Measurements from ENCODE around the gene ZFAND3.

Gene ZFAND3

DNA sequence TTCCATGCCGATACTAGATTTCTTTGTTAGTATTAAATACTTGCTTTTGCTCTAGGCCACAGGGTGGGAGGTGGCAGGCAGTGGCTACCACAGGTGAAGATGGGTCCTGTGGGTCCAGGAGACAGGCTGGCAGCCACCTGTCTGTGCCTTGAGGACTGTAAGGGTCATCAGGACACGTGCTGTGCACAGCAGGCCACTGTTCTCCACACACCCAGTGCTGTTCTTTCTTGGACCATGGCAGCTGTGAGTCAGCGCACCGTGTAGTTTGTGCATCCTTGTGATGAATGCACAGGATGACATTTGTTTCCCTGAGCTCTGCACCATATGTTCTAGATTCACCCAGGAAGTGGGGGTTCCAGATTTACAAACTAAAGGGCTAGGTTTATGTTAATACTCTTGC lies 317.0 kb downstream of the ZFAND3 start:
- peaks cover 16% of the 10 kb centered on the region for H3K4me1 Mint-ChIP-seq
- no peak overlapping the region for H3K27ac Mint-ChIP-seq
- no peaks in the 10 kb centered on the region for H3K27me3 Mint-ChIP-seq
- ATAC-seq (no peak), DNase-seq (no peak)
- H3K9me3 Mint-ChIP-seq: no peaks in the 10 kb centered on the region
- peaks cover 27% of the 10 kb centered on the region for H3K36me3 Mint-ChIP-seq (ENCODE audit: low read depth)
- H3K4me3 Mint-ChIP-seq: no peak overlapping the region

DNA sequence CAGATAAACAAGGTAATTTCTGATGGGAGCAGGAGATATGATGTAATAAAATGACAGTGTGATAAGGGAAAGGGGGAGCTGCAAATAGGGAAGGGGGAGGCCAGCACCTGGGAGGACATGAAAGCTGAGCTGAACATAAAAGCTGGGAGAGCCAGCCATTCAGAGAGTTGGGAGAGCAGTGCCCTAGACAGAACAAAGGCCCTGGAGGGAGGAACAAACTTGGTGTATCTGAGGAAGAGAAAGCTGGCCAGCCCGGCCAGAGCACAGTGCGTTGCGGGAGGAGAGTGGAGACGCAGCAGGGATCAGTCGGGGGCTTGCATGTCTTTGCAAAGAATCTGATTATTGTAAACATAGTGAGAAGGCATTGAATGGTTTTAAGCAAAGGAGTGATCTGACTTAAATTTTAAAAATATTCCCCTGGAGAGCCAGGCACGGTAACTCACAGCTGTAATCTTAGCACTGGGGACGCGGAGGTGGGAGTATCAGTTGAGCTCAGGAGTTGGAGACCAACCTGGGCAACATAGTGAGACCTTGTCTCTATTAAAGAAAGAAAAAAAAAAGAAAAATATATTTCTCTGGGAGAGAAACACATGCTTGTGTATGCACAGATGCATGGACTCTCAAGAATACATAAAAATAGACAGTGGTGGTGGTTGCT lies 318.2 kb downstream of the ZFAND3 start:
- no peak overlapping the region for H3K27ac Mint-ChIP-seq
- no peak overlapping the region for H3K4me3 Mint-ChIP-seq
- H3K27me3 Mint-ChIP-seq: no peaks in the 10 kb centered on the region
- no peak for ATAC-seq
- no peak for DNase-seq
- peaks cover 8% of the 10 kb centered on the region for H3K4me1 Mint-ChIP-seq
- no peaks in the 10 kb centered on the region for H3K9me3 Mint-ChIP-seq
- H3K36me3 Mint-ChIP-seq (ENCODE audit: low read depth): peaks cover 25% of the 10 kb centered on the region

DNA sequence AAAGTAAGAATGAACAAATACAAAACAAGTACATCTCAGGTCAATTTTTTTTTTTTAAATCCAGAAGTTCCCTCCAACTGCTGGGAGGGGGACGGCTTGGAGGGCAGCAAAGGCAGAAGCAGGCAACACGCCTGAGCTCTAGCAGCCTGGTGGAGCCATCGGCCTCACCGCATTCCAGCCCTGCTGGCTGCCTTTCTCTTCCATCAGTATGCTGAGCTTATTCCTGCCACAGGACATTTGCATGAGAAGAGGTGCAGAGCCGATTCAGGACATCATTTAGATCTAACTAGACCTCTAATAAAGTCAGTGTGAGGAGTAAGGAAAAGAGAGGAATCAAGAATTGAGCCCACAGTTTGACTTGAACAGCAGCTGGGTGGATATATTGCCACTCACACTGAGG lies 318.8 kb downstream of the ZFAND3 start:
- no peak overlapping the region for H3K4me3 Mint-ChIP-seq
- H3K4me1 Mint-ChIP-seq: peaks cover 10% of the 10 kb centered on the region
- DNase-seq (no peak), ATAC-seq (no peak)
- peaks cover 21% of the 10 kb centered on the region for H3K36me3 Mint-ChIP-seq (ENCODE audit: low read depth)
- no peaks in the 10 kb centered on the region for H3K27me3 Mint-ChIP-seq
- no peak overlapping the region for H3K27ac Mint-ChIP-seq
- H3K9me3 Mint-ChIP-seq: no peaks in the 10 kb centered on the region

DNA sequence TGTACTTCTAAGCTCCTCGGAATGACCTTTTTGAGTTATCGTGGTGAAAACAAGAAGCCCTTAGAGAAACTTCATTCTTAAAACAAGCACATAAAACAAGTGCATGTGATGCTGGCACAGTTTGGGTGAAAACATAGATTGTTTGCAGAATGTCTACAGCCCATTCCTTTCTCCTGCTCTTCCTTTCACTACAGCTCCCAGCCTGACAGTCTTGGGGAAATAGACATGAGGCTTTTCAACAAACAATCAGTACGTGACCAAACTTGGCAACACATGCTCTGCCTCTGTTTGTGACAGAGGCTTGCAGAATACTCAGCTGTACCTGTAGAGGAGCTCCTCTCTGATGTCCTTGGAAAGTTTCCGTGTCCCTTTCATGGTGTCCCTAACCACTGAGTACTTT lies 321.6 kb downstream of the ZFAND3 start:
- Mint-ChIP-seq H3K4me1 (peaks cover 10% of the 10 kb centered on the region), H3K27ac (no peak overlapping the region), H3K36me3 (ENCODE audit: low read depth) (peaks cover 12% of the 10 kb centered on the region), H3K27me3 (no peaks in the 10 kb centered on the region), H3K4me3 (no peak overlapping the region), H3K9me3 (no peaks in the 10 kb centered on the region)
- ATAC-seq: no peak
- no peak for DNase-seq

DNA sequence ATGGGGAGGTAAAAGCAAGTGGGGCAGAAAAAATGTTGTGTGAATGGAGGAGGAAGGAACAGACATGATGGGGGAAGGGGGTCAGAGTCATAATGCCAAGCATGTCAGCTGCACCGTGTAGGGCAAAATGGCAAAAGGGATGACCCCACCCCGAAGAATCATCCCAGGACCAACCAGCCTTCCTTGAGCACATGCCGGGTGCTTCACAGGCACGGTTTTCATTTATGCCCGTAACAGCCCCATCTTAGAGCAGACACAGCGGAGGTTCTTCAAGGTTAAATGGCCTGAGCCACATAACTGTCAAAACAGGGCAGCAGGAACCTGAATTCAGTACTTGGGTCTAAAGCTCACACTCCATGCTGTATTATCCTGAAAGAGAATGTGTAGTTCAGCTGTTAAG lies 322.2 kb downstream of the ZFAND3 start:
- H3K4me1 Mint-ChIP-seq: peaks cover 12% of the 10 kb centered on the region
- no peaks in the 10 kb centered on the region for H3K27me3 Mint-ChIP-seq
- ATAC-seq (no peak), DNase-seq (no peak)
- H3K4me3 Mint-ChIP-seq: no peak overlapping the region
- H3K9me3 Mint-ChIP-seq: no peaks in the 10 kb centered on the region
- no peak overlapping the region for H3K27ac Mint-ChIP-seq
- peaks cover 12% of the 10 kb centered on the region for H3K36me3 Mint-ChIP-seq (ENCODE audit: low read depth)

DNA sequence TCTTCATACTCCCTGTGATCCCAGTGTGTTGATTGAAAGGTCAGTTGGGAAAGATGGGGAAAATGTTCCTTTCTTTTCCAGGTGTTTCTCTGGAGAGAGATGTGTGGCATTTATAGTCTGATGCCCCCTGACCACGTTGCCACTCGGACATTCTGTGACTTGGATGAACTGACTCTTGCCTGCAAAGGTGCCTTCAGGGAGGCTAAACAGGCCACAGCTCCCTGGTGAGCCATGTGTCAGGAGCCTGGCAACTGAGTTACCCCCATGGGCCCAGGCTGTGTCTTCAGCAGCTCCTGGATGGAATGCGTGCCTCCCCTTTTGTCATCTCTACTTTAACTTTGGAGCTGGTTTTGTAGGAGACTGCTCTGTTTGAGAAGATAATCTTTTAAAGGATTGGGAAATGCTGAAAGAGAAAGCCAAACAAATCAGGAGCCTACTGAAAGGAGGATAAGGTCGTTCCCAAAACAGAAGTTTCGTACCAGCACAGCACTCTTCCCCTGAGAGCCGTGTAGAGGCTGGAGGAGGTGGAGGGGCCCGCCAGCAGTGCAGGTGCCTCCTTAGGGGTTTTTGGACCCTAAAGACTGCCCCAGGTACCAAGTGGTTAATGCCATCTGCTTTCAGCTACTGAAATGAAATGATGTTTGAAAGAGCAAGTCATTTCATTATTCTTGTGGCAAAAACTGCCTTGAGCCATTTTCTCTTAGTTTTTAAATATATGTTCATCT lies 322.8 kb downstream of the ZFAND3 start:
- no peaks in the 10 kb centered on the region for H3K27me3 Mint-ChIP-seq
- no peaks in the 10 kb centered on the region for H3K9me3 Mint-ChIP-seq
- H3K36me3 Mint-ChIP-seq (ENCODE audit: low read depth): peaks cover 12% of the 10 kb centered on the region
- no peak overlapping the region for H3K4me3 Mint-ChIP-seq
- DNase-seq: no peak
- no peak for ATAC-seq
- no peak overlapping the region for H3K27ac Mint-ChIP-seq
- peaks cover 9% of the 10 kb centered on the region for H3K4me1 Mint-ChIP-seq

DNA sequence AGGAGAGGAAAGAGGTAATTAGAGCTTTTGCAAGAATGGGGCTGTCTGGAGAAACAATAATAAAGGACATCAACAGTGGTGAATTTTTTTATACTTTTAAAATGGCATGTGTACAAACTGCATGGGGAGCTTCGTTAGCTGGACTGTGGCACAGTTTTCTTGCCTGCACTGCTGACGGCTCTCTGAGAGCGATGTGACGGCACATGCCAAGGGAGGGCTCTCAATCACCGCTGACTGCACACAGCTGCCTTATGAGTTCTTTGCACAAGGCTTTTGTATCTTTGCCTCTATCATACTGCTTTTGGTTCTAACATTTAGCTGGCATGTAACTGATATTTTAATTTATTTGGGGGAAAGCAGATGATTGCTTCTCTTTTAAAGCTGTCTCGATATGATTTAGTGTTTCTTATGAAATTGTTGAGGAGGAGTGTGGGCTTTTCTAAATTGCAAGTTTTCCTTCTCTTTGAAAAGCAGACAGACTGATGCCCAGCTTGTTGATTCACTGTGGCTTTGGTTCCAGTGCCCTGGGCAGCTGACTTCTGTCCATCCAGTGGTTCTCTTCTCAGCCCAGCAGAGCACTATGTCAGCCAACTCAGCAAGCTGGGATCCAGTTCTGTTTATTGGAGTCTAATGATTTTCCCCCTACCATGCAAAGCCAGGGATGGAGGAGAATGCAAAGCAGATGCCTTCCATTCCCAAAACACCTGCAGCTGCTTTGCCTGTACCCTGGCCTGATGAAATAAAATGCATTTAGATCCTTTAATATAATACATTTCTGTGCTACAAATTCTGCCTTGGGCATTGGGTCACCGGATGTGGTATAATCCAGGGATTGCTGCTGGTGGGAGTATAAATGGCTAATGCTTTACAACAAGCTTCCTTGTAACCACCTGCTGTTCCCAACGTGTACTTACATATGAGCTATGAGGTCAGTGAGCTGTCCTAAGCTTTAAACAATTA lies 323.9 kb downstream of the ZFAND3 start:
- Mint-ChIP-seq H3K27me3 (no peaks in the 10 kb centered on the region), H3K36me3 (ENCODE audit: low read depth) (peaks cover 10% of the 10 kb centered on the region), H3K4me1 (peaks cover 9% of the 10 kb centered on the region), H3K9me3 (no peaks in the 10 kb centered on the region), H3K4me3 (no peak overlapping the region), H3K27ac (no peak overlapping the region)
- no peak for ATAC-seq
- no peak for DNase-seq

DNA sequence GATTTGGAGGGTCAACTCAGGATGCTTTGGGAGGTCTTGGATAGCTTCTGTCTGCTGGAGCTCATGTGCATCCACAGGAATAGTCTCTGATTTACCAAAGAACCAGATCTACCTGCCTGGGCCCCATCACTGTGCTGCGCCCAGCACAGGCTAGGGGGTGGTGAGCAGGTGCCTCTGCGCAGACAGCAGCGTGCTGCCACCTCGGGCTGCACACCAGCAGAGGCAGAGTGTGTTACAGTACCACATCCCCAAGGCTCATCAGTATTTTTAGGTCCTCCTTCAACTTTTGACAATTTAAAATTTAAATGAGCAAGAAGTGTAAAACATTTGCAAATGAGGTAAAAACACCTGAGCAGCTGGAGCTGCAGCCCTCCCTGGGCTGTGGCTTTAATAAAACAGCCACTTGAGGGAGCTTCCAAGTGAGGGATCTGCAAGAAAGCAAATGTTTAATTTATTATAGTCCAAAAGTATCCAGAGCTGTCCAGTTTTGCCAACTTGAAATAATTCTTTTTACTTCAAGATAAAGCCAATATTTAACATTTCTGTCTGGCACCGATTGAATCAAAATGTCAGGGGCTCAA lies 324.9 kb downstream of the ZFAND3 start:
- Mint-ChIP-seq H3K27ac (no peak overlapping the region), H3K4me1 (peaks cover 6% of the 10 kb centered on the region), H3K4me3 (no peak overlapping the region), H3K9me3 (no peaks in the 10 kb centered on the region), H3K27me3 (no peaks in the 10 kb centered on the region), H3K36me3 (ENCODE audit: low read depth) (peaks cover 8% of the 10 kb centered on the region)
- ATAC-seq: no peak
- DNase-seq: no peak

DNA sequence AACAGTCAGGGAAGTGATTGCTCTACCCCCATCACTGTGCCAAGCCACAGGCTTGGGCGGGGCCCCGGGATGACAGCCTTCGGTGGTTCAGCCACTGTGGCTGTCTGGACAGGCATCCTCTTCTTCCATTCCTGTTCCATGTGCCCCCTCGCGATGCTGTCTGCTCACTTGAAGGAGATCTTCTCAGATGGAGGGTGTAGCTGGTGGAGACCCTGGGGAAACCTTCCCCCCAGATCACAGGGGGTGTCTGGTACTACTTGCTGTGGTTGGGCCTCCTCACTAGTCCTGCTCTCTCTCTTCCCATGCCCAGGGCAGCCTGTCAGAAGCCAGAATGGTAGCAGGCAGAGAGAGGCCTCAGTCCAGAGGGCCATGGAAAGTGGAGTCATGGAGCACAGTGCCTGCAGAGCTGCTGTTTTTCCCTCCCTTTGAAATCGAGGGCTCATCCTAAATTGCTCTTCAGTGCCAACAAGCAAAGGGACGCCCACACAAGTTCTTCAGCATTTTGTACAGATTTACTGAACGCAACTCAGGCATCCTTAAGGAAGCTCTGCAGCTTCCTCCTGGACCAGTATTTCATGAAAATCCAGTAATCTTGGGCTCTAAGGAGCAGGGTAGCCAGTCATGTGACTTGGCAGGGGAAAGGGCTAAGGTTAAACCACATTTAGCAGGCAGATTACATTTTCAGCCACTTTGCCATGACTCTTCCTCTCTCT lies 326.6 kb downstream of the ZFAND3 start:
- Mint-ChIP-seq H3K4me1 (peaks cover 4% of the 10 kb centered on the region), H3K36me3 (ENCODE audit: low read depth) (peaks cover 7% of the 10 kb centered on the region), H3K9me3 (no peaks in the 10 kb centered on the region), H3K27me3 (no peaks in the 10 kb centered on the region), H3K4me3 (no peak overlapping the region), H3K27ac (no peak overlapping the region)
- no peak for DNase-seq
- no peak for ATAC-seq

DNA sequence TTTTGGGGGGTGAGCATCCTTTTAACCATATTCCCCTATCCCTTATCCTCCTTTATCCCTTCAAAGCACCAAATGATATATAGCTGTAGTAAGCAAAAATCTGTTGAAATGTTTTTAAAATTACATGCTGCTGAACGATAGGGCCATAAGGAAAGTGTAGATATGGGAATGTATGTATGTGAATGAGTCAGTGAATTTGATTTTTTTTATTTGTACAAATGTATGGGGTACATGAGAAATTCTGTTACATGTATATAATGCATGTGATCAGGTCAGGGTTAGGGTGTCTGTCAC lies 327.2 kb downstream of the ZFAND3 start:
- H3K4me1 Mint-ChIP-seq: peaks cover 4% of the 10 kb centered on the region
- no peak overlapping the region for H3K4me3 Mint-ChIP-seq
- H3K36me3 Mint-ChIP-seq (ENCODE audit: low read depth): peaks cover 3% of the 10 kb centered on the region
- no peaks in the 10 kb centered on the region for H3K9me3 Mint-ChIP-seq
- no peak overlapping the region for H3K27ac Mint-ChIP-seq
- ATAC-seq (no peak), DNase-seq (no peak)
- no peaks in the 10 kb centered on the region for H3K27me3 Mint-ChIP-seq

DNA sequence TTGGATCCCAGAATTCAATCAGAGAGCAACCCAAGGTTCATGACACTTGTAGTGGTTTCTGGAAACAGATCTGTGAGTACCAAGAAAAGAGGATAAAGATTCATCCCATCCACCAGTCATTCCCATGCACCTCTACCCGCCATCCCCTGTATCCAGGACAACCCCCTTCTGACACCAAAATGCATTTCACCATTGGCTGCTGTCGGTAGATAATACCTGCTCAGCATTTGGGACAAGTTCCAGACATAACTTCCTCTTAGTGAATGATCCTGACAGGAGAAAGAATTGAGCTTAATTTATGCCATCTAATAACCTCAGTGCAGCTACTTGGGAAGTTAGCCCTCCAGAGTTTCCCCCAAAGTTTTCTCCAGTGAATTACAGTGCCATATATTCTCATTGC lies 329.1 kb downstream of the ZFAND3 start:
- Mint-ChIP-seq H3K4me3 (no peak overlapping the region), H3K36me3 (ENCODE audit: low read depth) (peaks cover 9% of the 10 kb centered on the region), H3K27ac (no peak overlapping the region), H3K27me3 (no peaks in the 10 kb centered on the region), H3K4me1 (peaks cover 2% of the 10 kb centered on the region), H3K9me3 (no peaks in the 10 kb centered on the region)
- DNase-seq (no peak), ATAC-seq (no peak)

DNA sequence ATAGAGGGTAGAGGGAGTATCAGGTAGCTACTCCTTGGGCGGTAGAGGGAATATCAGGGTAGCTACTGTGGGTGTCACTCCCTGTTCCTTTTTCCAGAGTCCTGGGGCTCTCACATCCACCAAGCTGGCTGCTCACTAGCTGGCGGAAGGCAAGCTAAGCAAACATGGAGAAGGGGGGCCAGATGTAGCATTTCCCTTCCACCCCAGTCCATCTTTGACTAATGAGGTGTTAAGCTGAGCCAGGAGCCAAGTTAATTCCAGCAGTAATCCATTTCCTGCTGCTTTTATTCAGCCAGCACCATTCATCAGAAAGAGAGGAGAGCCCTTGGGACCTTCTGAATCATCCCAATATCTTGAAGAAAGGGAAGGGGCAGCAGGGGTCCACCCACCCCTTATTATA lies 330.0 kb downstream of the ZFAND3 start:
- ATAC-seq (no peak), DNase-seq (no peak)
- H3K9me3 Mint-ChIP-seq: no peaks in the 10 kb centered on the region
- peaks cover 2% of the 10 kb centered on the region for H3K4me1 Mint-ChIP-seq
- no peaks in the 10 kb centered on the region for H3K27me3 Mint-ChIP-seq
- peaks cover 9% of the 10 kb centered on the region for H3K36me3 Mint-ChIP-seq (ENCODE audit: low read depth)
- peak overlapping the region; percentile 19 for H3K27ac Mint-ChIP-seq
- H3K4me3 Mint-ChIP-seq: no peak overlapping the region

DNA sequence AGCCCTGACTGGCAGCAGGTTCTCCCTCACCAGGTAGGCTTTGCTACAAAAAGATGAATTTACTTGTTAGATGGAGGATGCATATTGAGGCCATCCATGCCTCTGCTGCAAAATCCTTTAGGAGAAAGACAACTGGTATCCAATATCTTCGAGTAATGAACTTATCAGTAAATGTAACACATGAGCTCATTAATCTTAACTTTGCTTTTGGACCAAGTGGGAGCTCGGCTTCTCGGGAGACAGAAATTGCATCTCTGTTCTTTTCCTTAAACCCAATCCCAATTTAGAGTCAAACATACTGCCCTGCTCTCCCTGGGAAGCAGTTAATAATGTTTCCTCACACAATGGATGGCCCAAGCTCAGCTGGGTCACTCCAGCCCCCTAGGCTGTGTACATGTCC lies 330.5 kb downstream of the ZFAND3 start:
- Mint-ChIP-seq H3K9me3 (no peaks in the 10 kb centered on the region), H3K4me1 (peaks cover 2% of the 10 kb centered on the region), H3K27ac (no peak overlapping the region), H3K36me3 (ENCODE audit: low read depth) (peaks cover 11% of the 10 kb centered on the region), H3K4me3 (no peak overlapping the region), H3K27me3 (no peaks in the 10 kb centered on the region)
- DNase-seq: no peak
- ATAC-seq: no peak

DNA sequence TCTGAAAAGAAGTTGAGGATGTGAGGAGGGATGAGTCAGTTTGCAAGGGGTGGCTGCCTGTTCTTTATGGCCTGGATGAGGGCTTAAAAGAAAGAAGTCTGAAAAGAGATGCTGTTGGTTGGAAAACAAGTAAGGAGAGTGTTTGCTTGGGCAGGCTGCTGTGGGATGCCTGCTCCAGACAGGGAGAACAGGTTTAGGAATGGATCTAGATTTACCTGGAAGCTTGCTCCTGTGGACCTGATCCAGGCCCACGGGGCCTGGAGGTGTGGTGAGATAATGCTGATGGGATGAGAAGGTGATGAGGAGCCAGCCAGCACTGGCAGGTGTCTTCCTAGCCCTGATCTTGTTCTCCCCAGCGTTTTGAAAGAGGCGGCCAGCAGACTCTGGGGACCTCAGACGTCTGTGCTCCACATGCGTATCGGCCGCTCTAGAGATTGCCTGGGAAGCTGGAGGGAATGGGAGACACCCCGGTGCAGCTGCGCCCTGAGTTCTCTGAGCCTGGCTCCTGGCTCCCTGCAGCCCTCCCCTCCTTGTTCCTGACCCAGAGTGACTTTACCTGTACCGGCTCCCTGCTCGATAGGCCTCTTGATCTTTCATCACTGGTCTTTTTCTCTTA lies 331.3 kb downstream of the ZFAND3 start:
- Mint-ChIP-seq H3K36me3 (ENCODE audit: low read depth) (peaks cover 12% of the 10 kb centered on the region), H3K4me1 (peaks cover 2% of the 10 kb centered on the region), H3K4me3 (no peak overlapping the region), H3K9me3 (no peaks in the 10 kb centered on the region), H3K27me3 (no peaks in the 10 kb centered on the region), H3K27ac (no peak overlapping the region)
- no peak for DNase-seq
- ATAC-seq: no peak

All from activated naive CD8-positive, alpha-beta T cell treated with anti-CD3 and anti-CD28 coated beads, Interleukin-2, amount 50 U/mL, for 24 hours (primary cell).